Activated CD4-positive, alpha-beta T cell treated with anti-CD3 and anti-CD28 coated beads for 48 hours (primary cell): ENCODE data around the gene FLVCR2.
A peak's percentile ranks its signal among the peaks of the same experiment; 100 is the strongest.

Experiments used
- DNase-seq: peaks from one replicate; pipeline ENCODE4 v3.0.0-alpha.2; 2020

FLVCR2 gene

DNA sequence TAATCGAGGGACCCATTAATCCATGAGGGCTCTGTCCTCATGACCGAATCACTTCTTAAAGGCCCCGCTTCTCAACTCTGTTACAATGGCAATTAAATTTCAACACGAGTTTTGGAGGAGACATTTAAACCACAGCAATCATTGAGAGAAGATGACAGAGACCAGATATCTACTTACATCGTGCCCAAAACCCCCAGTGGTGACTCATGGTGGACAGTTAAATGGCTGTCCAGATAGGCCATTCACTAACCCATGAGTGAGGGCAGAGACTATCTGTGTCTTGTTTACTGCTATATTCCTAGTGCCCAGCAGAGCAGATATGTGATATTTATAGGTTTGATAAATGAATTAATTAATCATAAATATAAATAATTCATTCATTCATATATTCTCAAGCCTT is 20.0 kb upstream of the FLVCR2 start:
- DNase-seq = no peak

DNA sequence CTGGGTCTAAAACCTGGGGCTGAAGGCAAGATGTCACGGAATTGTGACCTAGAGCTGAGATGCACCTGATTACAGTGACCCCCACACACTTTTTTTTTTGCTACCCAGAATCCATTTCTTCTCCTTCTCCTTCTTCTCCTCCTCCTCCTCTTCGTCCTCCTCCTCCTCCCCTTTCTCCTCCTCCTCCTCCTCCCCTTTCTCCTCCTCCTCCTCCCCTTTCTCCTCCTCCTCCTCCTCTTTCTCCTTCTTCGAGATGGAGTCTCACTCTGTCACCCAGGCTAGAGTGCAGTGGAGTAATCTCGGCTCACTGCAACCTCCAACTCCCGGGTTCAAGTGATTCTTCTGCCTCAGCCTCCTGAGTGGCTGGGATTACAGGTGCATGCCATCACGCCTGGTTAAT is 19.4 kb upstream of the FLVCR2 start:
- DNase-seq = no peak

DNA sequence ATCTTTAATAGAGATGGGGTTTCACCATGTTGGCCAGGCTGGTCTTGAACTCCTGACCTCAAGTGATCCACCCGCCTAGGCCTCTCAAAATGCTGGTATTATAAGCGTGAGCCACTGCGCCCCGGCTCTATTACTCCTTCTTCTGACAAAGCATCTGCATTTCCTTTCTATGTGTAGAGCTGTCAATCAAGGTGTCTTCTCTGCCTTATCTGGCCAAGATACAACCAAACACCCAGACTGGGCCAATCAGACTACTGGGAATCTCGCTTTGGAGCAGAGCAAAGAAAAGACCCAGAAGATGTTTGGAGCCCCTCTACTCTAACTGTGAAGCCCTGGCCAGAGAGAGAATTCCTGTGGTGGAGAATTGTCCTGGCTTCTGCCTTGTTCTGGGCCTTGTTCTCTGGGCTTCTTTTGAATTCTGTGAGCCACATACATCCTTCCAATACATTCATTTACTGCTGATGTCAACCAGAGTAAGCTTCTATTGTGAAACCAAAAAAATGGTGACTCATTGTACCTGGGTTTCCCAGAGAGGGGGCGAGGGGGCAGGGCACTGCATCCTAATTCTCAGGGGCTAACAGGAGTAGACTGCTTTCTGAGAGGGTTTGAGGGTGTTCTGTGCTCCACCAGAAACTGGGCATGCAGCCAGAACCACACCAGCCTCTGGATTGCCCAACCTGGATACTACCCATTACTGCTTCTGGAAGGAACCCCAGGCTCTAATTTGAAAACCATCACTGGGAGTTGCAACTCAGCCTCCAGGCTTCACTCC is 18.8 kb upstream of the FLVCR2 start:
- peak; percentile 82 for DNase-seq

DNA sequence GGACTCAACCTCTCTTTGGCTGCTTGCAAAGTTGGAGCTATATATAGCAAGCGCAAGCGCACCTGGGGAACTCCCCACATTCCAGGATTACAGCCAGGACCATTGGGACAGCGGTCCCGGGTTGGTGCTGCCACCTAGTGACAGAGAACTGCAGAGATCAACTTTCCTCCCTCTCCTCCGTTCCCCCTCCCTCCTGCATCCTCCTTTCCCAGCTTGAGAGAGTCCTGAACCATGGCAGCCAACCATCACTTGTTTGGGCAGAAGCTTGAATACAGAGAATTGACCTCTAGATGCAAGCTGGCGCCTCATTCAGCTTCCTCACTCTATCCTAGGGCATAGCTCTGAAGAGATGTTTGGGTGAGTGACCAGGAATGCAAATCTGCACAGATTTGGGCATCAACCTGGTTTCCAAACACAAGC is 17.4 kb upstream of the FLVCR2 start:
- peak; percentile 57 for DNase-seq

DNA sequence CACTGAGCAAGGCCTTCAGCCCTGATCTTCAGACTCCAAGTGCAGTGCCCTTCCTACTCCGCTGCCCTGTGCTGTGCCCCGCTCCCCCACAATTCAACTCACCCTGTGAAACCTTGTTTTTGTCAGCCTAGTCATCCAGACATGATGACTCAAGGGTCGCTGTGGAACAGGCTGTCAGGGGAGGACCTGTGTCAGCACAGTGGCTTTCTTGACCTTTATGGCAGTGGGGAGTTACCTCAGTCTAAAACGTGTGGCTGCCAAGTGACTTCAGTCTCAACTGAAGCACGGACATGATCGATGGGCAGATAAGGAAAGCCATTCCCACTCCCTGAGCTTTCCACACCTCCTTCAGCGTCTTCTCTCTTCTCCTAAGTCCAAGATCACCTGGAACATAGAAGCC is 16.3 kb upstream of the FLVCR2 start:
- peak; percentile 86 for DNase-seq

DNA sequence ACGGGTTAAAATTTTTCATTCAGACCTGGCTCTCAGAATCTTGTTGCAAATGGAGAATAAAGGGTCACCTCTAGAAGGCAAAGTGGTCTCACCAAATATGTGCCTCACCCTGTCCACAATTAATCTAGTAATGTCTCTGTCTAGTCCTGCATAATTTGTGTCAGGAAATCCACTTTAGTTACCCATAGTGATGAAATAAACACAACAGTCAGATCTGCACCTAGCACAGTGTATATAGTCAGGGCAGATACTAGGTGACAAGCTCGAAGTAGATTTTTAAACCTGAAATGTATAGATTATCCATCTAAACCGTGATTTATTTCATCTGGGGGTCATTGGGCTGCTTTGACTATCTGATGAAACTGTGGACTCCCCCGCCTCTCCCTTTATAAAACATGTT is 15.9 kb upstream of the FLVCR2 start:
- DNase-seq = no peak

DNA sequence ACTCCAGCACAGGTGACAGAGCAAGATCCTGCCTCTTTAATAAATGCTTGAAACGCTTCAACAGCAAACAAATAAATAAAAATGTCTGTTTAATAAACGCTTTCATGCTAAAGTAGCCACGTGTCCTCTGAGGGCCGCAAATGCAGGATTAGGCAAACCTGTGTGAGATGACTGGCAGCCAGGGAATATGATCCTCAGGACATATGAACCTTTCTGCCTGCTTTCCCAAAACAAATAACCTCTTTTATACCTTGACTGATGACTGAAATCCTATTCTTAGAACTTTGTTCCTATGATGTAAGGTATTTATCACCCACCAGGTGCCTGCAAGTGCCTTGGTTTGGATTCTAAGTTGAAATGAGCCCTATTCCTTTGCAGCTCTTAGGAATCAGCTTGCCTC is 14.5 kb upstream of the FLVCR2 start:
- DNase-seq = no peak

DNA sequence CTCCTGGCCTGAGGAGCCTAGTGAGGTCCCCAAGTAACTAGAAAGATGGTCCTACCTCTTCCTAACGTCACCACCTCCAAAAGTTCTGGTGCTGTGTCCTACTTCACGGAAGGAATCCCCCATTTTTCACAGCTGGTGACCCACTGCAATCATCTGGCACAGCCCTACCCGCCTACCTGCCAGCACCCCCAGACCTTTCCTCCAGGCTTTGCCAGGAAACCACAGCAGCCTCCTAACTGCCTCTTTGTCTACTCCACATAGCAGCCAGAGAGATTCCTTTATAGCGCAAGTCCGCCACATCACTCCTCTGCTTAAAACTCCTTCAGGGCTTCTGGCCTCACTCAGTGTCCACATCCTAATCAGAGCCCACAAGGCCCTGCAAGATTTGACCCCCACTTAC is 13.4 kb upstream of the FLVCR2 start:
- no peak for DNase-seq

DNA sequence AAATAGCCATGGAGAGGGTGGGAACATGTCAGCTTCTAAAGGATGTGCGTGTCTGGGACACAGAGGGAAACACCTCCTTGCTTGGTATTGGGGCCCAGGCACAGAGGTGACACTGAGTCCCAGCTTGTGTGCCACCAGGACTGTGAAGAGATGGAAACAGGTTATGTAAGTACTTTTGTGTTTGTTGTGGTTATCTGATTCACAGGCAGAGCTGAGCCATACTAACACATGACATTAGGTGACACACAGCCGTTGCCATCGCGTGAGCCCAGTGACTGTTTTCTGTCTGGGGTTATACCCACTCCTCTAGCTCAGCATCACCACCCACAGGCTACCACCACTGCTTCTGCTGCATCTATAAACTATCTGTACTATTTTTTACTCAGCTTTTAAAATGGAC is 12.1 kb upstream of the FLVCR2 start:
- peak; percentile 92 for DNase-seq

DNA sequence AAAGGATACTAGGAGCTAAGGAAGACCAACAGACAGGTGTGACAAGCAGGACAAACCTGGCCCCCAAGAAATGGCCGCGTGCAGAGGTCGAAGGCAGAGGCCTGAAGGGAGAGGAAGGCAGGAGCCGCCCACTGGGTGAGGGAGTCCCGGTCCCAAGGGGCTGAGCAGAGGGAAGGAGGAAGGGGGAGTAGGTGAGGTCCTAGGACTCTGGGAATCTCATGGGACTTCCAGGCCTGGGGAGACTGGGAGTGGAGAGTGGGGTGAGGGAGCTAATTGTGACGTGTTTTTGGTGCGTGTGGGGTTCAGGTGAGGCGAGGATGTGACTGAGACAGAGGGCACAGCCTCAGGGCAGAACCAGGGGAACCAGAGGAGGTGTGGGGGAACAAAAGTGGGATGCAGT is 11.7 kb upstream of the FLVCR2 start:
- no peak for DNase-seq

DNA sequence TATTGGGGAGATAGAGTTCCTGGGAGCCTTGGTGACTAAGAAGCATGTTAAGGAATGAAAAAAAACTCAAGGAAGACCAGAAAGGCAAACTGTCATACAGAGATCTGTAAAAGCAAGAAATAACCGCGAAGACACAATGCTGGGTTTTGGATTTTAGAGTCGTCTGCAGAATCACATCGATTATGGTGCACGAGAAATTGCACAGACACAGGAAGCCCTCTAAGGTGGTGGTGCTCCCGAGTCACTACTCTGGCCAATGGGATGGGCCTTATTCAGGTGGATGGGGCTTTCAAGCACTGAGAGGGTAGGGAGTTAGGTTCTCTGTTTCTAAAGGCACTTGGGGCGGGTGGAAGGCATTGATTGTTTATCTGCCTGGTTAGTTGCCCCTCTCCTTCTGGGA is 10.3 kb upstream of the FLVCR2 start:
- DNase-seq = no peak

DNA sequence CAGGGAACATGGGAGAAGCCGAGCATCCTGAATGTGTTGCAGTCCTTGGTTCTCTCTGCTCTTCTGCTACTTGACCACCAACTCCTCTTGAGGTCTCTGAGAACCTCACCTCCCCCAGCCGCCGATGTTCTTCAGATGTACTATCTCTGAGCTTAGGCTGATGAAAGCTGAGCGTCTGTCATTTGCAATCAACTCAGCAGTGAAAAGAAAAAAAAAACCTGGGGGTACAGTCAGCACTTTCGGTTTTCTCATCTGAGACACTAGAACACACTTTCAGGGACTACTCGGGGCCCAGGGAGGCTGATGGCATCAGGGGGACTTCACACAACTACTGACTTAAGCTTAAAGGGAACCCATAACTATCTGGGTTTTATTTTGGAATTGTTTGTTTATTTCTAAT is 9.6 kb upstream of the FLVCR2 start:
- DNase-seq = peak; percentile 57

DNA sequence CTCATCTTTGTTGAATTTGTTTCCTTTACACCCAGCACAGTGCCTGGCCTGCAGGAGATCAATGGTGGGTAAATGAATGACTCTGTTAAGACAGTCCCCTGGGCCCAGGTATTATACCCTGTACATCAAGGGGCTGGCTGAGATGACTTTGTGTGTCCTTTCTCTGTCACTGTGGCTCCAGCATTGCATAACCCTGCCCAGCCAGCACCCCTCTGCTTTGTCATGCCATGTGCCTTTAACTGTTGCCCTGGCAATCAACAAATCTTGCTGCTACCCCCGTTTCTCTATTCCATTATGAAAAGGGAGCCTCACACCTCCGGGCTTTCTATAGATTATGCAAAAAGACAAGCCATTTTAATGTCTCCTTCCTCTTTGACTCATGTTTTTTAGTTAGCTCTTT is 7.6 kb upstream of the FLVCR2 start:
- peak; percentile 49 for DNase-seq

DNA sequence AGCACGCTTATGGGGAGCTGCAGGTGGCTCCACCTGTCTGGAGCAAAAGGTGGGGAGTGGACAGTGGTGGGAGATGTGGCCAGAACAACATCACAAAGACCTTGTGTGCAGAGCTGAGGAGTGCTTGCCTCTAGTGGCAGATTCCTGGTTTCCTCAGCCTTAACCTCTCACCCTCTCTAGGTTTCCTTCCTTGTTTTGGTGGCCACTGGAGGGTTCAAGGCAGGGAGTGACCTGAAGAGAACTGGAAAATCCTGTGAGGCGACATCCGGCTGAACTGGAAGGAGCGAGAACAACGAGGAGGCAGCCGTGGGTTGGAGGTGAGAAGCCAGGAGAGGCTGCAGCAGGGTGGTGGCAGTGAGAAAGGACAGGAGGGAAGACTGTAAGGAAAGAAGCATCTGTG is 6.3 kb upstream of the FLVCR2 start:
- no peak for DNase-seq

DNA sequence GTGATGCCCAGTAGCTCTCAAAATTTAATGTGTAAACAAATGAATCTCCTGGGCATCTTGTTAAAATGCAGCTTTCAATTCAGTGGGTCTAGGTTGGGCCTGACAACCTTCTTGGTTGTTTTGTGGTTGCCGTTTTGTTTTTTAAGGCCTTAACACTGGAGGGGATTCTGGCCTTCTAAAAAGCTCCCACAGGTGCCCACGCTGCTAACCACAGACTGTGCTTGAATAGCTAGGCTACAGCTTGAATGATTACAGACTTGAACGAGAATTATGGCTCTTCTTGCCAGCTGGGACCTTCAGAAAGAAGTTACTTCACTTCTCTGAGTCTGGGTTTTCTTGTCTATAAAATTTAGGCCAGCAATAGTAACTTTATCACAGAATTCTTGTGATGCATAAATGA is 1.3 kb upstream of the FLVCR2 start:
- DNase-seq = no peak

DNA sequence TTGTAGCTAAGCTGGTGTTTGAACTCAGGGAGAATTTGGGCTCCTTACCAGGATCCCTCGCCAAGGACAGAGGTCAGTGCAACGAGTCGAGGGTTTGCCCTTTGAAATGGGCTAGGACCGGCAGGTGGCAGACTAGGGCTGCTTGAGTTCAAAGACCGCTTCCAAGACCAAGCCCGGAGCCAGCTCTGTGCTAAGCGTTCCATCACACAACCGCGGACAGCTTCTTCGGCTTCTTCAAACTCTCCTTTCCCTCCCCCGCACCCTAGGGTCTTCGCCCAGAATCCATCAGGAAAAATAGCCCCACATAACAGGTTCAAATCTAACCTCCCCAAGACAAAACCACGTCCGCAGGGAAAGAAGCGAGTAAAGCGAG is 705 bp upstream of the FLVCR2 start:
- peak; percentile 85 for DNase-seq

DNA sequence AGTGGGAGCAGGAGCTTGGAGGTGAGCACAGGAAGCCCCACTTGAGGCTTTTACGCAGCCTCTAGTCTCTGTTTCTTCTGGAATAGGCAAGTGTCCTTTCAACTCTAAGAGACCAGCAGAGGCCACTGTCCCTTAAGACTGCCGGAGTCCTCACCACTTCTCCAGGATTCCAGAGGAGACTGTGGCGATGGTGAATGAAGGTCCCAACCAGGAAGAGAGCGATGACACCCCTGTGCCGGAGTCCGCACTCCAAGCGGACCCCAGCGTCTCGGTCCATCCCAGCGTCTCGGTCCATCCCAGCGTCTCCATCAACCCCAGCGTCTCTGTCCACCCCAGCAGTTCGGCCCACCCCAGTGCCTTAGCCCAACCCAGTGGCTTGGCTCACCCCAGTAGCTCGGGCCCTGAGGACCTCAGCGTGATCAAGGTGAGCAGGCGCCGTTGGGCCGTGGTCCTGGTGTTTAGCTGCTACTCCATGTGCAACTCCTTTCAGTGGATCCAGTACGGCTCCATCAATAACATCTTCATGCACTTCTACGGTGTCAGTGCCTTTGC is 442 bp downstream of the FLVCR2 start:
- no peak for DNase-seq

DNA sequence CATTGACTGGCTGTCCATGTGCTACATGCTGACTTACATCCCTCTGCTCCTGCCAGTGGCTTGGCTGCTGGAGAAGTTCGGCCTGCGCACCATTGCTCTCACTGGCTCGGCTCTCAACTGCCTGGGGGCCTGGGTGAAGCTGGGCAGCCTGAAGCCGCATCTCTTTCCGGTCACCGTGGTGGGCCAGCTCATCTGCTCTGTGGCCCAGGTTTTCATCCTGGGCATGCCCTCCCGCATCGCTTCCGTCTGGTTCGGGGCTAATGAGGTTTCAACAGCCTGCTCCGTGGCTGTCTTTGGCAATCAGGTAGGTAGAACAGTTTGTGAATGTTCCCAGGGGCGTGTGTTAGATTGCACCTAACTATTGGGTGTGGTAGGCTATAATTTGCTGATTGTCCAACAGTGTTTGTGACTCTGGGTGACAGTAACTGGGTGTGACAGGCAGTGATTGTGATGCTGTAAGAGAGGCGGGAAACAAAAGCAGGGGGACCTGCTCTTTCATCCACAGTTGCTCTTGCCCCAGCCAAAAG is 981 bp downstream of the FLVCR2 start:
- DNase-seq = no peak

DNA sequence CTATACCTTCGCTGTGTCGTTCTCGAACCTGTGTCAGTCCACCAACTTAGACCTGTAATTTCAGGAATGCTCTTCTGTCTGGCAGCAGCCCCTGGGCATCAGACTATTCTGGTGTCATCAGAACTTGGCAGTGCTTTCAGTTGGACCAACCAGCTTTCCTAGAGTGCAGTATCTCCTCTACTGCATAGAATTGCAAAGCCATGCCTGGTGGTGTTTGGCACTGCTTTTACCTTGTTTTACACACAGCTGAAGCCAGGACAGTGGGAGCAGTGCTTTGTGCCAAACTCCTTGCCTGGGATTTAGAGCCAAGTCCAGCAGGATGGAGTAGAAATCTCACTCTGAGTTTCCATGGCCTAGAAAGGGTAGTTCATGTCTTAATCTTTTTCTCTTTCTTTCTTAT is 1.5 kb downstream of the FLVCR2 start:
- DNase-seq = no peak

DNA sequence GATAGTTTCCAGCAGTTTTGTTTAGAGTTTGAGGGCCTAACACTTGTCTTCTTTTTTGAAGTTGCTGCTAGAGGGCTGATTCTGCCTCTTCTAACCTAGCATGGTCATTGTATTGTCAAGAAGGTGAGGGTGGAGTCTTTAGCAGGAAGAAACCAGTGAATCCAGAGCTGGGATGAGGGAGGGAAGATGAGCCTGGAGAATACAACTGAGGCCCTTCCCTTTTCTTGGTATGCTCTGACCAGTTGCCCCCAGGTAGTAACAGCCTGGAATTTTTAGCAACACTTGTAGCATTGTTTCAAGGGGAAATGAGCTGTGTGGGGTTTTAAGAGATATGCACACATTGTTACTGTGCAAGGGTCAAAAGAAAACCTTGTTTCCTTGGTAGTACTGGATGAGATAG is 9.0 kb downstream of the FLVCR2 start:
- DNase-seq = no peak

DNA sequence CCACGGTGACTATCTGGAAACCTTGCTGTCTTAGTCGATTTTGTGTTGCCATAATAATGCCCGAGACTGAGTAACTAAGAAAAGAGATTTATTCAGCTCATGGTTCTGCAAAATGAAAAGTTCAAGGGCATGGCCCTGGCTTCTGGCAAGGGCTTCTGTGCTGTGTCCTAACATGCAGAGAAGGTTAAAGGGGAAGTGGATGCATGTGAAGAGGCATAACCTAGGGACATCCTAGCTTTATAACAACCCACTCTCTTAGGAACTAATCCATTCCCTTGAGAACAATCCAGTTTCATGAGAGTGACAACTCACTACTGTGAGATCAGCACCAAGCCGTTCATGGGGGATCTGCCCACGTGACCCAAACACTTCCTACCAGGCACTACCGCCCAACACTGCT is 11.5 kb downstream of the FLVCR2 start:
- DNase-seq = no peak

DNA sequence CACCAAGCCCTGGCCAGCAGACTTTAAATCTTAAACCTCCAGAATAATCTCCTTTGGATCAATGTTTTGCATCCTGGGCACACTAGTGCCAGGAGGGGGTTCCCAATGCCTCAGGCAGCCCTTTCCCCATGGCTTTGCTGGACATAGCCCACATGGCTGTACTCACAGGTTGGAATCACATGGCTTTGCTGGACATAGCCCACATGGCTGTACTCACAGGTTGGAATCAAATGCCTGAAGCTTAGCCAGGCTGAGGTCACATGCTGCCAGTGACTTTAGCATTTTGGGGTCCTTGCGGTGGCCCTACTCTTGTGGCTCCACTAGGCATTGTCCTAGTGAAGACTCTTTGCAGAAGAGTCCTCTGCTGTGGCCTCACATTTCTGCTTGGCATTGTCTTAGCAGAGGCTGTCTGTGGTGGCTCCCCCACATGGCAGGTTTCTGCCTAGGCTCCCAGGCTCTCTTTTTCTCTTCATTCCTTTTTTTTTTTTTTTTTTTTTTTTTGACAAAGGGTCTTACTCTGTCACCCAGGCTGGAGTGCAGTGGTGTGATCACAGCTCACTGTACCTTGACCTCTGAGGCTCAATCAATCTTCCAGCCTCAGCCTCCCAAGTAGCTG is 13.0 kb downstream of the FLVCR2 start:
- no peak for DNase-seq

DNA sequence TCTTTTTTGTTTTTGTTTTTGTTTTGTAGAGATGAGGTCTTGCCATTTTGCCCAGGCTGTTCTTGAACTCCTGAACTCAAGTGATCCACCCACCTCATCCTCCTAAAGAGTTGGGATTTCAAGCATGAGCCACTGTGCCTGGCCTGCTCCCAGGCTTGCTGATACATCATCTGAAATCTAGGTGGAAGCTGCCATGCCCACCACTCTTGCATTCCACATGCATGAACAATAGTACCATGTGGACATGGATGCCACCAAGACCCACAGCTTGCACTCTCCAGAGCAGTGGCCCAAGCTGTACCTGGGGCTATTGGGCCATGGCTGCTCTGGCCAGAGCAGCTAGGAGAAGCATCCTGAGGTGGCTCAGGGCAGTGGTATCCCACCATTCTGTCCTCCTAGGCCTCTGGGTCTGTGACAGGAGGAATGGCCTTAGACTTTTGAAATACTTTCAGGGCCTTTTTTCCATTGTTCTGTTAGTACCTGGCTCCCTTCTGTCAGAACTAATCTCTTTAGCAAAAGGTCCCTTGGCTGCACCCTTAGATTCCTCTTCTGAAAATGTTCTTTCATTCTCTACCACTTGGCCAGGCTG is 13.7 kb downstream of the FLVCR2 start:
- DNase-seq = no peak

DNA sequence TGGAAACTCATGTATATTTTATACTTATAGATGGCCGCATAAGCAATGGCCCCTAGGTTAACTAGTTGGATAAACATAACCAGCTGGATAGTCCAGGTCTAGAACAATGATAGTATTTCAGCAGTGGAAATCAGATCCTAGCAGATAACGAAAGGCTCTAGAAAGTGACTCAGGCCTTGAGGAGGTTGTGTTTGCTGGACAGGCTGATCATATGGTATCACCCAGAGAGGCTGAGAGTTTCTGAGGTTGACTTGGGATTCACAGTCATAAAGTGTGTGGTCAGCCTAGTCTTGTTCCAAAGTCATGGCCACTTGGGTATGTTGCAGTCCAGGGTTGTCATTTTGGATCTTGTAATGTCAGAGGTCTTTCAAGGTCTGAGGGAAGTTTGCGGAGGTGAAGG is 16.8 kb downstream of the FLVCR2 start:
- DNase-seq = no peak
